Measurements from ENCODE around the gene TRAF3IP3.

Gene TRAF3IP3

GRCh38 chr1:209714338-209714737 lies 41.5 kb upstream of the TRAF3IP3 start:
- POLR2A ChIA-PET, result no interaction called here

GRCh38 chr1:209715314-209715713 lies 40.5 kb upstream of the TRAF3IP3 start:
- TF ChIP-seq CTCF (IDR thresholded peaks at IDR 0.05; ENCODE audit: control extremely low read depth, extremely low read depth, low read depth, missing control alignments), result no peak
- ChIA-PET CTCF (no interaction called here), POLR2A (no interaction called here)
- no peak for DNase-seq (ENCODE audit: extremely low spot score)

More at GRCh38 chr1:209714338-209714737, 41.5 kb upstream of the TRAF3IP3 start:
- DNase-seq (ENCODE audit: extremely low spot score), result no peak
- CTCF ChIA-PET, result no interaction called here
- no peak for TF ChIP-seq CTCF (IDR thresholded peaks at IDR 0.05; ENCODE audit: control extremely low read depth, extremely low read depth, low read depth, missing control alignments)

GRCh38 chr1:209717818-209718217 lies 38.0 kb upstream of the TRAF3IP3 start:
- no peak for TF ChIP-seq CTCF (IDR thresholded peaks at IDR 0.05; ENCODE audit: control extremely low read depth, extremely low read depth, low read depth, missing control alignments)
- no peak for DNase-seq (ENCODE audit: extremely low spot score)
- CTCF ChIA-PET, result no interaction called here
- POLR2A ChIA-PET, result no interaction called here

- ChIA-PET CTCF (no interaction called here), POLR2A (no interaction called here)
- no peak for DNase-seq (ENCODE audit: extremely low spot score)
- no peak for TF ChIP-seq CTCF (IDR thresholded peaks at IDR 0.05; ENCODE audit: control extremely low read depth, extremely low read depth, low read depth, missing control alignments)
Measured at GRCh38 chr1:209720326-209720725, 35.5 kb upstream of the TRAF3IP3 start.

GRCh38 chr1:209720826-209721225 lies 35.0 kb upstream of the TRAF3IP3 start:
- no peak for DNase-seq (ENCODE audit: extremely low spot score)
- ChIA-PET POLR2A (no interaction called here), CTCF (interaction anchor here (1.0 to 1.1 kb wide), 2 partner anchors 23 to 28 kb away, joined by 3 to 6 read pairs; no protein-coding TSS in a partner anchor)
- no peak for TF ChIP-seq CTCF (IDR thresholded peaks at IDR 0.05; ENCODE audit: control extremely low read depth, extremely low read depth, low read depth, missing control alignments)

GRCh38 chr1:209721323-209721722 lies 34.5 kb upstream of the TRAF3IP3 start:
- ChIA-PET POLR2A (no interaction called here), CTCF (interaction anchor here (1.0 to 1.1 kb wide), 2 partner anchors 23 to 27 kb away, joined by 3 to 6 read pairs; no protein-coding TSS in a partner anchor)
- DNase-seq (ENCODE audit: extremely low spot score), result no peak
- TF ChIP-seq CTCF (IDR thresholded peaks at IDR 0.05; ENCODE audit: control extremely low read depth, extremely low read depth, low read depth, missing control alignments), result no peak

- ChIA-PET CTCF (interaction anchor here (0.8 to 4.2 kb wide), 6 partner anchors 13 to 72 kb away, joined by 3 to 26 read pairs (median 5); no protein-coding TSS in a partner anchor), POLR2A (no interaction called here)
- TF ChIP-seq CTCF (IDR thresholded peaks at IDR 0.05; ENCODE audit: control extremely low read depth, extremely low read depth, low read depth, missing control alignments), result no peak
Measured at GRCh38 chr1:209723265-209723664, 32.6 kb upstream of the TRAF3IP3 start.

More at GRCh38 chr1:209723265-209723664, 32.6 kb upstream of the TRAF3IP3 start:
- DNase-seq (ENCODE audit: extremely low spot score), result no peak

Data from GM10248 (cell line).